Measurements from ENCODE around the gene WDFY2. TPM values are rescaled to one million over a fixed set of nuclear protein-coding genes. Genes with fewer than 3 reads are reported as not detected.

Gene WDFY2
- total and polyA plus RNA-seq, 4 donors: 4.6 to 27.3 (median 10.9) TPM

- H3K4me1 ChIP-seq (ENCODE audit: control insufficient read depth in 5 of 5, insufficient read depth in 5 of 5, low read length in 5 of 5): peaks cover 0 to 10% (median 1%) of the 10 kb centered on the region in 5 donors
- no peaks in the 10 kb centered on the region for H3K9me3 ChIP-seq (ENCODE audit: control insufficient read depth in 4 of 4, insufficient read depth in 3 of 4, low read length in 3 of 4)
- ATAC-seq (ENCODE audit: insufficient read depth, low FRiP score) (no peak), DNase-seq (no peak)
- no peaks in the 10 kb centered on the region for H3K27me3 ChIP-seq (ENCODE audit: control insufficient read depth in 3 of 3, insufficient read depth in 3 of 3, low read length in 2 of 3)
- no peak for TF ChIP-seq CTCF (IDR thresholded peaks at IDR 0.05; ENCODE audit: control extremely low read depth, extremely low read depth)
- no peak overlapping the region for H3K4me3 ChIP-seq
- no peak overlapping the region for H3K9ac ChIP-seq (ENCODE audit: insufficient read depth in 1 of 2, low read length in 2 of 2)
- H3K36me3 ChIP-seq (ENCODE audit: control insufficient read depth in 4 of 4, insufficient read depth in 4 of 4, low read length in 4 of 4): no peaks in the 10 kb centered on the region
- H3K27ac ChIP-seq (ENCODE audit: low read depth in 1 of 2, low read length in 1 of 2): no peak overlapping the region
Measured at GRCh38 chr13:51808811-51809210, 224.5 kb downstream of the WDFY2 start.

GRCh38 chr13:51811046-51811445 is 226.8 kb downstream of the WDFY2 start:
- no peak overlapping the region for H3K27ac ChIP-seq (ENCODE audit: low read depth in 1 of 2, low read length in 1 of 2)
- H3K4me1 ChIP-seq (ENCODE audit: control insufficient read depth in 5 of 5, insufficient read depth in 5 of 5, low read length in 5 of 5): peaks cover 0 to 3% (median 0%) of the 10 kb centered on the region in 5 donors
- no peaks in the 10 kb centered on the region for H3K36me3 ChIP-seq (ENCODE audit: control insufficient read depth in 4 of 4, insufficient read depth in 4 of 4, low read length in 4 of 4)
- ATAC-seq (ENCODE audit: insufficient read depth, low FRiP score): no peak
- no peaks in the 10 kb centered on the region for H3K9me3 ChIP-seq (ENCODE audit: control insufficient read depth in 4 of 4, insufficient read depth in 3 of 4, low read length in 3 of 4)
- no peak for TF ChIP-seq CTCF (IDR thresholded peaks at IDR 0.05; ENCODE audit: control extremely low read depth, extremely low read depth)
- 73 to 77% methylated on average over 12 of the region's 12 CpGs for WGBS, 2 donors
- no peak overlapping the region for H3K4me3 ChIP-seq
- H3K27me3 ChIP-seq (ENCODE audit: control insufficient read depth in 3 of 3, insufficient read depth in 3 of 3, low read length in 2 of 3): no peaks in the 10 kb centered on the region
- H3K9ac ChIP-seq (ENCODE audit: insufficient read depth in 1 of 2, low read length in 2 of 2): no peak overlapping the region
- no peak for DNase-seq

DNA sequence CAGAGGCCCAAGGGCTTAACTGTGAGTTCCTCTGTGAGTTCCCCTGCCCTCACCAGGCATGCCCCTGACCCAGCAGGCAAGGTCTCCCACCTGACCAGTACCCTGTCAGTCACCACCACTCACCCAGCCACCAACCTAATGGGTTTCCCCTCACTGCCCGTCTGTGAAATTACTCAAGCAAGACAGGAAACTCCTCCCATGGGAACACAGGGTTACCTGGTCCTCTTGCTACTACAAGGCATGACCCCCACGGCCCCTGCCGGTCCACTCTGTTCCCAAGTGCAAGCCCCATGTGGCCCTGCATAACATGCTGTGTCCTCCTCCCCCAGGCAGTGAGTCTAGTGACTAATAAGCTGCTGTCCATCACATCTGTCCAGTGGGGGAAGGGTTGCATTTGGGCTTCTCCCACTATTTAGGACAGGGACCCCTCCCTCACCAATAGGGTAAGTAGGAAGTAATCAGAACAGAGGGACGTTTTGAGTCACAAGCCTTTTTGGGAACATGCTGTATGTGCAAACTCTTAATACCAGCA is 227.7 kb downstream of the WDFY2 start:
- DNase-seq: no peak
- Histone ChIP-seq H3K9me3 (ENCODE audit: control insufficient read depth in 4 of 4, insufficient read depth in 3 of 4, low read length in 3 of 4) (no peaks in the 10 kb centered on the region), H3K27me3 (ENCODE audit: control insufficient read depth in 3 of 3, insufficient read depth in 3 of 3, low read length in 2 of 3) (peaks cover 0 to 5% (median 0%) of the 10 kb centered on the region in 3 donors), H3K4me1 (ENCODE audit: control insufficient read depth in 5 of 5, insufficient read depth in 5 of 5, low read length in 5 of 5) (peaks cover 0 to 3% (median 0%) of the 10 kb centered on the region in 5 donors), H3K36me3 (ENCODE audit: control insufficient read depth in 4 of 4, insufficient read depth in 4 of 4, low read length in 4 of 4) (no peaks in the 10 kb centered on the region), H3K27ac (ENCODE audit: low read depth in 1 of 2, low read length in 1 of 2) (peak overlapping the region in 1 of 2 donors; percentile 52), H3K4me3 (no peak overlapping the region), H3K9ac (ENCODE audit: insufficient read depth in 1 of 2, low read length in 2 of 2) (no peak overlapping the region)
- WGBS, 2 donors: 49 to 51% methylated on average over 4 of the region's 4 CpGs
- no peak for ATAC-seq (ENCODE audit: insufficient read depth, low FRiP score)
- TF ChIP-seq CTCF (IDR thresholded peaks at IDR 0.05; ENCODE audit: control extremely low read depth, extremely low read depth): no peak

GRCh38 chr13:51814071-51814470 is 229.8 kb downstream of the WDFY2 start:
- no peak for TF ChIP-seq CTCF (IDR thresholded peaks at IDR 0.05; ENCODE audit: control extremely low read depth, extremely low read depth)
- Histone ChIP-seq H3K27ac (ENCODE audit: low read depth in 1 of 2, low read length in 1 of 2) (no peak overlapping the region), H3K4me1 (ENCODE audit: control insufficient read depth in 5 of 5, insufficient read depth in 5 of 5, low read length in 5 of 5) (peaks cover 0 to 6% (median 0%) of the 10 kb centered on the region in 5 donors), H3K27me3 (ENCODE audit: control insufficient read depth in 3 of 3, insufficient read depth in 3 of 3, low read length in 2 of 3) (peaks cover 0 to 5% (median 0%) of the 10 kb centered on the region in 3 donors), H3K4me3 (no peak overlapping the region), H3K9ac (ENCODE audit: insufficient read depth in 1 of 2, low read length in 2 of 2) (no peak overlapping the region), H3K36me3 (ENCODE audit: control insufficient read depth in 4 of 4, insufficient read depth in 4 of 4, low read length in 4 of 4) (no peaks in the 10 kb centered on the region), H3K9me3 (ENCODE audit: control insufficient read depth in 4 of 4, insufficient read depth in 3 of 4, low read length in 3 of 4) (no peaks in the 10 kb centered on the region)
- WGBS, 2 donors: 98 to 100% methylated on average over 2 of the region's 2 CpGs
- ATAC-seq (ENCODE audit: insufficient read depth, low FRiP score) (no peak), DNase-seq (no peak)

Data from lung (tissue), 12 donors.